HG02943 (cell line): ENCODE data around the gene ARHGAP15.

Experiments used
- ATAC-seq: cut with Tn5 transposase; IDR thresholded peaks from one replicate; pipeline ENCODE4 v1.9.1; 2021; ENCODE audit warnings: mild to moderate bottlenecking, low read depth, moderate library complexity; ENCODE audit not compliant: unreplicated experiment

Gene ARHGAP15

GRCh38 chr2:143329288-143329687, 200.1 kb downstream of the ARHGAP15 start:
- ATAC-seq: no peak

GRCh38 chr2:143333168-143333791, 204.1 kb downstream of the ARHGAP15 start:
- ATAC-seq: no peak

GRCh38 chr2:143333847-143334246, 204.6 kb downstream of the ARHGAP15 start:
- no peak for ATAC-seq

- ATAC-seq: no peak
These were observed 205.6 kb downstream of the ARHGAP15 start for GRCh38 chr2:143334837-143335236.

GRCh38 chr2:143336719-143337210, 207.5 kb downstream of the ARHGAP15 start:
- no peak for ATAC-seq

DNA sequence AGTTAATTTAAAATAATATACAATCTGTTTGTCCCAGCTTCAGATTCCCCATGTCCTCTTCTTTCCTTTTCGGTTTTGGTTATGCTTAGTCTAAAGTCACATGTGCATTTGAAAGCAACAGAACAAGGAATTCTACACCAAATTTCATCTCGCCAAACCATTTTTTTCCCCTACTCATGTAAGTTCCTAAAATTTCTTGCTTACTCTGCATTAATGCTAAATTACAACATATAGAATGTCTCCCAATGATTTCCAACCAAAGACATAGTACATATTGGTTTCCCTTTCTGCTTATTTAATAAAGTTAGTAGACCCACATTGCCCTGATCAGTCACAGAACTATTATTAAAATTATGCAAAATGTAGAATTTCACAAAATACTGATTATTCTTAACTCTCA, 212.3 kb downstream of the ARHGAP15 start:
- no peak for ATAC-seq

GRCh38 chr2:143344780-143345179, 215.6 kb downstream of the ARHGAP15 start:
- no peak for ATAC-seq

- ATAC-seq: no peak
These were observed 216.9 kb downstream of the ARHGAP15 start for GRCh38 chr2:143345887-143346787.

DNA sequence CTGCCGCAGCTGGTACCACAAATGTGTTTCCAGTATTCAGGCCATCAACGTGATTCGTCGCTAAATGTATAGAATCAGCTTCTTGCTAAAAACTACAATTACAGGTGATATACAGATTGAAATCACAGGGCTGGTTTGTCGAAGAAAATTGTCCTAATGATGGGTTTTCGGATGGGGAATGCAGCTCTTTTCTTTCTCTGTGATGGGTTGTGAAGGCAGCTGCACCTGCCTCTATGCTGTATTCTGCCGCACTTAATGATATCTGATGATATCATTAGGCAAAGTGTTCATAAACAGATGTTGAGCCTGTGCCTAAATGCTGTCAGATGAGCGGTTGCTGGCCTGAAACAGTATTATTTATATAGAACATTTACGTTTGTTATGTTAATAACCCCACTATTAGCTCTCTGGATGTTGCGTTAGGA, 218.1 kb downstream of the ARHGAP15 start:
- no peak for ATAC-seq

DNA sequence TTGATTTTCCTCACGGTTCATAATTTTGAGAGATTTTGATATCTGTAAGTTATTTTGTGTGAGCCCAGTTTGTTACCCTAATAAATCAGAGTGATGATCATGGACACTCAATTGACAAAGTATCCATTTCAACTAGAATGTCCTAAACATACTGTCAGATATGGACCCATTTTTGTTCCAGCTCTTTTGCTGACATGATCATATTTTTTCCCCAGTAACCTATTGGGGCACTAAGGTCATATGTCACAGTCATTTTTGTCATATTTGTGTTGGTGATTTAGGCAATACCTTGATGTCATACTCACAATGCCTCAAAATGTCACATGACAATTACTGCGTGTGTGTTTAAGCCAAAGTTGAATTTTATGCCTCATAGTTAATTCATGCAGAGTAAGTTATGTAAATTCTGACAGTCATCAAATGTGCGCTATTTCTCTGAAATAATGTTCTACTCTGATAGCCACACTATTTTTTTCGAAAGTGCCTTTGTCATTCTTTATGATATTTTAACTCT, 218.7 kb downstream of the ARHGAP15 start:
- ATAC-seq: no peak

DNA sequence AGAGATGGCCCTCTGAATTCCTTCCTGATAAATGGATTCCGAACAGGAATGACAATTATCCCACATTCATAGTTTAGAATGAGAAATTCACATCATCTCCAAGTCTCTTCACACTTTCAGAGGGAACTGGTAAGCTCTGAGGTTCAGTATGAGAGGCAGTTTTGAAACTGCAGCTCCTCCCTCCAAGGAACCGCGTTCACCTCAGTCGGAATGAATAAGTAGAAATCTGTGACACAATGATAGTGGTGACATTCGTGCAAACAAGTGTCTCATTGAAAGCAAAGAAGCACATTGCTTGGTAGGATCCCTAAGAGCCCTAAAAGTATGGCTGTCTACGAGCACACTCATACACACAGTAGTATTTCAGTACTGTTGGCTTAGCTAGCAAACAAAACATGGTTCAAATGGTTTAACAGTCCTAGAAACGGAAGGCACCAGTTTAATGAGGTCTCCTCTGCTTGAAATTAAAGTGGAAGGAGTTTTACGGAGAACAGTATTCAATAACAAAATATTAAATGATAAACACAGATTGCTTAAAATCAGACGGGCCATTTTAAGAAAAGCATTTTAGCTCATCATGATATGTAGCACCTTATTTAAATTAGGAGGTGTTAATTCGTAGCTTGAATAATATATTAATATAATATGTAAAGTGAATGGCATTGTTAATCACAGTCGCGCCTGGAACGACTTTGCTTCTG, 225.0 kb downstream of the ARHGAP15 start:
- ATAC-seq: no peak

GRCh38 chr2:143355870-143356269, 226.7 kb downstream of the ARHGAP15 start:
- no peak for ATAC-seq

- no peak for ATAC-seq
These were observed 227.1 kb downstream of the ARHGAP15 start for GRCh38 chr2:143356336-143356735.

DNA sequence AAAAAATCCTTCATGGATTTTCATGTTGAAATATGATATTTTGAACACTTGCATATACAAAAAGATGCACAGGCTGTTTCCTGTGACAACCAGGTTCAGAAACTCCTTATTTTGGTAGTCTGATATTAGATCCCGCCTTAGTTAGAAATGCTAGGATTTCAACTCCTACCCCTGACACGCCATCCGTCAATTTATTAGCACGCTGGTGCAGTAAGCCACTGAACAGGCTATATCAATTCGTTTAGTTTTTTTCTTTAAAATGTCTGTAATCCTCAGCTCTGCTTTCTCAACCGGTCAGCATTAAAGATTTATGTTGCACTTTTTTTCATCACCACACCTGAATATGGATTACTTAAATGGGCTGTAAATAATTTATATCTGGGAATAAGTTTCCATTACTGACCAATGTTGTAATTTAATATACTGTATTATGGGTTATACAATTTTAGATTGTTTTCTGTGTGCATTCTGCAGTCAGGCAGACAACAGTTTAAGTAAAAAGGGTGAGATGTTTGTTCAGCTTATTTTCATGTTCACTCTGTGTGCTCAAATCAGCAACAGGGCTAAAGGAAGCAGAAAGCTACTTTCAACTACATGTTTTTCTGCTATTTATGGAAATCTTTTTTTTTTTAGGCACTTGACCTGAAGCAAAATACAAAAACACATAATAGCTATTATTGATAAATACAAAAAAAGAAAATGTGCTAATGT, 227.7 kb downstream of the ARHGAP15 start:
- ATAC-seq: no peak

GRCh38 chr2:143357966-143358365, 228.7 kb downstream of the ARHGAP15 start:
- ATAC-seq: no peak

- no peak for ATAC-seq
These were observed 232.1 kb downstream of the ARHGAP15 start for GRCh38 chr2:143361346-143361745.

- ATAC-seq: no peak
These were observed 242.4 kb downstream of the ARHGAP15 start for GRCh38 chr2:143371616-143372015.

- ATAC-seq: no peak
These were observed 246.2 kb downstream of the ARHGAP15 start for GRCh38 chr2:143375384-143375880.

DNA sequence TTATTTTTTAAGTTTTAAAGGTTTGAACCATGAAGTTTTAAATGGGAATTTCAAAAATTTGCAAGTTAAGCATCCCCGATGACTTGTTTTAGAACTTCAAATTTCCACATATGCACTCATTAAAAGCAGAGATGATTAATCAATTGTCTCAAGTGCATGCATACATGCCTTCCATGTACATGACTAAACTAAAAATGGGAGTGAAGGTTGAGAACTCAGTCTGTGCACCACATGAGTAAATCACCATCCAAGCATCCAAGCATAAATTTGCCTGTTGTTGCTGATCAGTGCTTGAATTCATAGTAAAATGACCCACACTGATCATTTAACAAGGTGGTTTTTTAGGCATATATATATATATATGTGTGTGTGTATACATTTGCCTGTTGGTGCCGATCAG, 249.8 kb downstream of the ARHGAP15 start:
- ATAC-seq: no peak

GRCh38 chr2:143379955-143380354, 250.7 kb downstream of the ARHGAP15 start:
- ATAC-seq: no peak
